ENCODE results near the gene INTS1. TPM values are rescaled to one million over a fixed set of nuclear protein-coding genes. Genes with fewer than 3 reads are reported as not detected.
"Not testable (repeated sequence)": the region's sequence is repeated elsewhere in the genome, so short reads cannot be mapped to it uniquely, and the experiment has no call there.

INTS1 gene
- total and polyA plus RNA-seq, 4 donors, result 31.2 to 121 (median 46.0) TPM

DNA sequence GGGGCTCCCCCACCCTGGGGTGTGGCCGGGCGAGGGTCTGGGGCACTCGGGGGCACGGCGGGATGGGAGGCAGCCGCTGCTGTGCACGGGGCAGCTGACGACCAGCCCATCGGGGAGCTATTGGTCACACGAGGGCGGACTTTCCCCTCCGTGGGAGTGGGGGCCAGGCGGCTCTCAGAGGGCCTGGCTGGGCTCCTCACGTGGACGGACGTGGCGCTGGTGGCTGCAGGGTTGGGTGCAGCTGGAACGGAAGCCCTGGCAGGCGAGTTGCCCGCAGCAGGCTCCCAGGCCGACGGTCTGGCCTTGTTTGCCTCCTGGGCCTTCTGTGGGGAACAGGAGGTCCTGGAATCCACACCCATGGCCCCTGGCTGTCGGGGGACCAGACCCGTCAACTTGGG, 59.3 kb downstream of the INTS1 start:
- DNase-seq (no peak), ATAC-seq (ENCODE audit: insufficient read depth, low FRiP score) (no peak)
- no peak overlapping the region for H3K27ac ChIP-seq (ENCODE audit: low read depth in 1 of 2, low read length in 1 of 2)
- H3K9ac ChIP-seq (ENCODE audit: insufficient read depth in 1 of 2, low read length in 2 of 2), result no peak overlapping the region
- no peaks in the 10 kb centered on the region for H3K27me3 ChIP-seq (ENCODE audit: control insufficient read depth in 3 of 3, insufficient read depth in 3 of 3, low read length in 2 of 3)
- H3K36me3 ChIP-seq (ENCODE audit: control insufficient read depth in 4 of 4, insufficient read depth in 4 of 4, low read length in 4 of 4), result peaks cover 0 to 40% (median 0%) of the 10 kb centered on the region in 4 donors
- H3K4me3 ChIP-seq, result no peak overlapping the region
- 91 to 92% methylated on average over 23 to 24 of the region's 24 CpGs for WGBS, 2 donors
- TF ChIP-seq, protein P1, sequence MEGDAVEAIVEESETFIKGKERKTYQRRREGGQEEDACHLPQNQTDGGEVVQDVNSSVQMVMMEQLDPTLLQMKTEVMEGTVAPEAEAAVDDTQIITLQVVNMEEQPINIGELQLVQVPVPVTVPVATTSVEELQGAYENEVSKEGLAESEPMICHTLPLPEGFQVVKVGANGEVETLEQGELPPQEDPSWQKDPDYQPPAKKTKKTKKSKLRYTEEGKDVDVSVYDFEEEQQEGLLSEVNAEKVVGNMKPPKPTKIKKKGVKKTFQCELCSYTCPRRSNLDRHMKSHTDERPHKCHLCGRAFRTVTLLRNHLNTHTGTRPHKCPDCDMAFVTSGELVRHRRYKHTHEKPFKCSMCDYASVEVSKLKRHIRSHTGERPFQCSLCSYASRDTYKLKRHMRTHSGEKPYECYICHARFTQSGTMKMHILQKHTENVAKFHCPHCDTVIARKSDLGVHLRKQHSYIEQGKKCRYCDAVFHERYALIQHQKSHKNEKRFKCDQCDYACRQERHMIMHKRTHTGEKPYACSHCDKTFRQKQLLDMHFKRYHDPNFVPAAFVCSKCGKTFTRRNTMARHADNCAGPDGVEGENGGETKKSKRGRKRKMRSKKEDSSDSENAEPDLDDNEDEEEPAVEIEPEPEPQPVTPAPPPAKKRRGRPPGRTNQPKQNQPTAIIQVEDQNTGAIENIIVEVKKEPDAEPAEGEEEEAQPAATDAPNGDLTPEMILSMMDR (IDR thresholded peaks at IDR 0.05; ENCODE audit: control extremely low read depth, extremely low read depth), result no peak
- no peaks in the 10 kb centered on the region for H3K9me3 ChIP-seq (ENCODE audit: control insufficient read depth in 4 of 4, insufficient read depth in 3 of 4, low read length in 3 of 4)
- H3K4me1 ChIP-seq (ENCODE audit: control insufficient read depth in 5 of 5, insufficient read depth in 5 of 5, low read length in 5 of 5), result peaks cover 0 to 1% (median 0%) of the 10 kb centered on the region in 5 donors

DNA sequence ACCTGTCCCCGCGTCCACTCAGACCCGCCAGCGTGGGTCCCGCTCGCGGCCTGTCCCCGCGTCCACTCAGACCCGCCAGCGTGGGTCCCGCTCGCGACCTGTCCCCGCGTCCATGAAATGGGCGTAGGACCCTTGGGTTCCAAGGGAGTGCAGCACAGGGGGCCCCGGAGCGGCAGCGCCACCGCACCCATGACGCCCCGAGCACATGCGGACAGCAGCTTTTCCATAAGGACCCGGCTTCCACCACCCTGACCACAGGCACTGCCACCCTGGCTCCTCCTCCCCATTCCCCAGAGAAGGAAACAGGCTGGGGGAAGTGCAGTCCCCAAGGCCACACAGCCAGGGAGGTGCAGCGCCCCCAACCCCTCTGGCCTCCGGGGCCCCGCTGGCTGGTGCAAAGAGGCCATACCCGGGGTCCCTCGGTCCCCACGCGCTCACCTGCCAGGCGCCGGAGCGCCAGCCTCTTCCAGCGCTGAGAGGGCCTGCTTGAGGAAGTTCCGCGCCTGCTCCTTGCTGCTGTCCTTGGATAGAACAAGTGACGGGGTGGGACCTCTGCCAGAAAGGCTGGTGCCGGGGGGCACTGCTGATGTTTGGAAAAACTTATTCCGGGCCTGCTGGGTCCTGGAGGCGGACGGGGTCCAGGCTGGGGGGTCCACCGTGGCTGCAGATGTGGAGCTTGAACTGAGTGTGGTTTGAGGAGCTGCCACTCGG, 59.8 kb downstream of the INTS1 start:
- no peaks in the 10 kb centered on the region for H3K27me3 ChIP-seq (ENCODE audit: control insufficient read depth in 3 of 3, insufficient read depth in 3 of 3, low read length in 2 of 3)
- no peak for ATAC-seq (ENCODE audit: insufficient read depth, low FRiP score)
- DNase-seq, result no peak
- peaks cover 0 to 38% (median 0%) of the 10 kb centered on the region in 4 donors for H3K36me3 ChIP-seq (ENCODE audit: control insufficient read depth in 4 of 4, insufficient read depth in 4 of 4, low read length in 4 of 4)
- no peak overlapping the region for H3K9ac ChIP-seq (ENCODE audit: insufficient read depth in 1 of 2, low read length in 2 of 2)
- H3K4me3 ChIP-seq, result no peak overlapping the region
- 94% methylated on average over 42 to 45 of the region's 45 CpGs for WGBS, 2 donors
- H3K27ac ChIP-seq (ENCODE audit: low read depth in 1 of 2, low read length in 1 of 2), result no peak overlapping the region
- no peaks in the 10 kb centered on the region for H3K9me3 ChIP-seq (ENCODE audit: control insufficient read depth in 4 of 4, insufficient read depth in 3 of 4, low read length in 3 of 4)
- H3K4me1 ChIP-seq (ENCODE audit: control insufficient read depth in 5 of 5, insufficient read depth in 5 of 5, low read length in 5 of 5), result peaks cover 0 to 1% (median 0%) of the 10 kb centered on the region in 5 donors
- TF ChIP-seq, protein P1 (IDR thresholded peaks at IDR 0.05; ENCODE audit: control extremely low read depth, extremely low read depth), result no peak

DNA sequence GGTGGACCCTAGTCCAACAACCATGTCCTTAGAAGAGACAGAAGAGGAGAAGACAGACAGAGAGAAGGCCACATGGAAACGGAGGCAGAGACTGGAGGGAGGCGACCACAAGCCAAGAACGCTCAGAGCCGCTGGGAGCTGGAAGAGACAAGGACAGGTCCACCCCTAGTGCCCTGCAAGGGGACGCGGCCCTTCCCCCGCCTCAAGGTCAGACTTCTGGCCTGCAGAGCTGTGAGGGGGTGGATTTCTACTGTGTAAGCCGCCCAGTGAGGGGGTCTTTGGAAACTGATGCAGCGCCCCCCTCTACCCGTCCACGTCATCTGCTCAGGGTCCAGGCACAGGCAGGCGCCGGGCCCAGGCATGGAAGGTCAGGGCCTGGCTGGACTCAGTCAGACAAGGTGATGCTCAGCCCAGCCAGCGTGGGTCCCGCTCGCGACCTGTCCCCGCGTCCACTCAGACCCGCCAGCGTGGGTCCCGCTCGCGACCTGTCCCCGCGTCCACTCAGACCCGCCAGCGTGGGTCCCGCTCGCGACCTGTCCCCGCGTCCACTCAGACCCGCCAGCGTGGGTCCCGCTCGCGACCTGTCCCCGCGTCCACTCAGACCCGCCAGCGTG, 60.5 kb downstream of the INTS1 start:
- peaks cover 0 to 42% (median 0%) of the 10 kb centered on the region in 4 donors for H3K36me3 ChIP-seq (ENCODE audit: control insufficient read depth in 4 of 4, insufficient read depth in 4 of 4, low read length in 4 of 4)
- not testable (repeated sequence) for H3K4me1 ChIP-seq (ENCODE audit: control insufficient read depth in 5 of 5, insufficient read depth in 5 of 5, low read length in 5 of 5); ATAC-seq (ENCODE audit: insufficient read depth, low FRiP score); DNase-seq; H3K27me3 ChIP-seq (ENCODE audit: control insufficient read depth in 3 of 3, insufficient read depth in 3 of 3, low read length in 2 of 3); H3K9ac ChIP-seq (ENCODE audit: insufficient read depth in 1 of 2, low read length in 2 of 2); H3K9me3 ChIP-seq (ENCODE audit: control insufficient read depth in 4 of 4, insufficient read depth in 3 of 4, low read length in 3 of 4); H3K27ac ChIP-seq (ENCODE audit: low read depth in 1 of 2, low read length in 1 of 2); H3K4me3 ChIP-seq
- WGBS, 2 donors, result 96 to 97% methylated on average over 19 to 27 of the region's 42 CpGs

DNA sequence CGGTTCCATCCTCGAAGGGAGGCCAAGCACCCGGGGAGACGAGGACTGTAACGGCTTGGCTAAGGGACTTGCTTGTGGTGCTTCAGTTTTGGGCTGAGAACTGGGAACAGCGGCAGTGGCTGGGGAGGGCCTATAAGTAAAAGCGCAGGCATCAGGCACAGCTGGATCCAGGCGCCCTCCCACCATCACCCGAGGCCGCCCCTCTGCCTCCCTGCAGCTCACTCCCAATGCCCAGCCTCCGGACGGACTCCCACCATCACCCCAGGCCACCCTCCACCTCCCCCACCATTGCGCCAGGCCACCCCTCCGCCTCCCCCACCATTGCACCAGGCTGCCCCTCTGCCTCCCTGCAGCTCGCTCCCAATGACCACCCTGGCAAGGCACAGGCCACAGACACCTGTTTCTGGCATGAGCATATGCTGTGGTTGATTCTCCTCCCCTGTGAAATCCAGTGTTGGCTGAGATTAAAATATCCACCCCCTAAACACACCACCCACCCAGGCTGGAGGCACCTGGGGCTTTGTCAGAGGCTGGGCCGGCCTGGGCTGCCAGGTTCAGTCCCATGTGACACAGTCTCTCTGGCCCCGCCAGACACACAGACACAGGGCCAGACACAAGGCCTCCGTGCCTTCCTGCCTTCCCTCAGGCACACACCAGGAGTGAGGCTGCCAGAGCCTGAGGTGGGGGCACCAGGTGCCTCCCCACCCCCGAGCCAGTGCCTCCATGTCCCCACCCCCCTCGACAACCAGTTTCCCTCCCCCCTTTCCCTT, 61.6 kb downstream of the INTS1 start:
- TF ChIP-seq, protein P1 (IDR thresholded peaks at IDR 0.05; ENCODE audit: control extremely low read depth, extremely low read depth), result no peak
- no peak overlapping the region for H3K9ac ChIP-seq (ENCODE audit: insufficient read depth in 1 of 2, low read length in 2 of 2)
- no peak overlapping the region for H3K27ac ChIP-seq (ENCODE audit: low read depth in 1 of 2, low read length in 1 of 2)
- ATAC-seq (ENCODE audit: insufficient read depth, low FRiP score), result no peak
- H3K4me1 ChIP-seq (ENCODE audit: control insufficient read depth in 5 of 5, insufficient read depth in 5 of 5, low read length in 5 of 5), result no peaks in the 10 kb centered on the region
- H3K9me3 ChIP-seq (ENCODE audit: control insufficient read depth in 4 of 4, insufficient read depth in 3 of 4, low read length in 3 of 4), result no peaks in the 10 kb centered on the region
- no peak overlapping the region for H3K4me3 ChIP-seq
- 87 to 91% methylated on average over 16 to 20 of the region's 20 CpGs for WGBS, 2 donors
- DNase-seq, result no peak
- no peaks in the 10 kb centered on the region for H3K27me3 ChIP-seq (ENCODE audit: control insufficient read depth in 3 of 3, insufficient read depth in 3 of 3, low read length in 2 of 3)
- peaks cover 0 to 47% (median 0%) of the 10 kb centered on the region in 4 donors for H3K36me3 ChIP-seq (ENCODE audit: control insufficient read depth in 4 of 4, insufficient read depth in 4 of 4, low read length in 4 of 4)

Data from lung (tissue), 12 donors.